SK-N-SH treated with all-trans-retinoic acid at 6 μM for 48 hours (cell line): Measurements from ENCODE around the gene HNRNPC.

Experiments used
- ATAC-seq: fragments of 200-7000 bp; cut with Tn5 transposase; 3 replicates; pipeline ENCODE4 v1.9.1; 2020; ENCODE audit warnings: mild to moderate bottlenecking, moderate library complexity
- ARNTL ChIP-seq: fragments of 450-650 bp; formaldehyde crosslinking; IDR thresholded peaks from 2 replicates; pipeline ENCODE4 v1.5.0; 2020; ENCODE audit warnings: low read depth, mild to moderate bottlenecking, moderate library complexity, borderline replicate concordance
- BACH2 ChIP-seq: fragments of 250-450 bp; sonication (Bioruptor Pico); IDR thresholded peaks from 2 replicates; pipeline ENCODE4 v1.9.0; 2021; ENCODE audit warnings: mild to moderate bottlenecking, borderline replicate concordance
- CREB5 ChIP-seq: fragments of 250-450 bp; sonication (Bioruptor Pico); IDR thresholded peaks from 2 replicates; pipeline ENCODE4 v1.5.1; 2020; ENCODE audit warnings: low read depth, mild to moderate bottlenecking, moderate library complexity
- CSDC2 ChIP-seq: fragments of 250-450 bp; sonication (Bioruptor Pico); IDR thresholded peaks from 2 replicates; pipeline ENCODE4 v1.5.0; 2020; ENCODE audit warnings: mild to moderate bottlenecking, moderate library complexity
- CSRNP3 ChIP-seq: fragments of 250-450 bp; sonication (Bioruptor Pico); IDR thresholded peaks from 2 replicates; pipeline ENCODE4 v1.5.1; 2021; ENCODE audit warnings: mild to moderate bottlenecking, moderate library complexity
- ESRRG ChIP-seq: fragments of 250-450 bp; sonication (Bioruptor Pico); IDR thresholded peaks from 2 replicates; pipeline ENCODE4 v1.6.1; 2021; ENCODE audit warnings: mild to moderate bottlenecking
- GLIS3 ChIP-seq: fragments of 250-450 bp; sonication (Bioruptor Pico); IDR thresholded peaks from 2 replicates; pipeline ENCODE4 v1.5.0; 2020; ENCODE audit warnings: mild to moderate bottlenecking, moderate library complexity
- ISL1 ChIP-seq: fragments of 250-450 bp; sonication (Bioruptor Pico); IDR thresholded peaks from 2 replicates; pipeline ENCODE4 v2.1.2; 2022; ENCODE audit warnings: mild to moderate bottlenecking, moderate library complexity
- SNAI2 ChIP-seq: fragments of 250-450 bp; sonication (Bioruptor Pico); IDR thresholded peaks from 2 replicates; pipeline ENCODE4 v1.5.0; 2020; ENCODE audit warnings: mild to moderate bottlenecking, moderate library complexity
- TCF4 ChIP-seq: fragments of 250-450 bp; sonication (Bioruptor Pico); IDR thresholded peaks from 2 replicates; pipeline ENCODE4 v1.8.0; 2021; ENCODE audit warnings: mild to moderate bottlenecking, moderate library complexity, borderline replicate concordance
- TSHZ2 ChIP-seq: fragments of 250-450 bp; sonication (Bioruptor Pico); IDR thresholded peaks from 2 replicates; pipeline ENCODE4 v1.5.0; 2020; ENCODE audit warnings: mild to moderate bottlenecking, moderate library complexity
- ZFP3 ChIP-seq: fragments of 250-450 bp; sonication (Bioruptor Pico); IDR thresholded peaks from 2 replicates; pipeline ENCODE4 v1.5.0; 2020; ENCODE audit warnings: mild to moderate bottlenecking, moderate library complexity
- ZNF565 ChIP-seq: fragments of 450-650 bp; formaldehyde crosslinking; conservative IDR thresholded peaks from 2 replicates; pipeline ENCODE4 v1.5.0; 2020; ENCODE audit warnings: low read depth, mild to moderate bottlenecking, moderate library complexity
- ZNF70 ChIP-seq: fragments of 450-650 bp; formaldehyde crosslinking; IDR thresholded peaks from 2 replicates; pipeline ENCODE4 v1.5.0; 2020; ENCODE audit warnings: mild to moderate bottlenecking, moderate library complexity

Gene HNRNPC

GRCh38 chr14:21264025-21264801 lies 5.0 kb downstream of the HNRNPC start (continued):
- no peak for TF ChIP-seq CREB5
- no peak for TF ChIP-seq CSRNP3 (CRISPR knock-in tag)
- TF ChIP-seq ESRRG, result no peak
- TF ChIP-seq, all 23 proteins: peak for 0

- TF ChIP-seq ZFP3 (CRISPR knock-in tag), result no peak
- no peak for TF ChIP-seq ISL1 (CRISPR knock-in tag)
- no peak for TF ChIP-seq CSRNP3 (CRISPR knock-in tag)
- TF ChIP-seq TCF4 (CRISPR knock-in tag), result no peak
- no peak for TF ChIP-seq GLIS3
- TF ChIP-seq BACH2 (CRISPR knock-in tag), result no peak
- TF ChIP-seq, all 23 proteins: peak for 0
- ATAC-seq, result peak; percentile 7; the same call in 2 of the 3 replicates
Observed at GRCh38 chr14:21263284-21264024, 5.8 kb downstream of the HNRNPC start.

- ATAC-seq, result no peak
- TF ChIP-seq ZNF70 (CRISPR knock-in tag) (no peak), CSDC2 (CRISPR knock-in tag) (no peak), TCF4 (CRISPR knock-in tag) (no peak), TSHZ2 (CRISPR knock-in tag) (no peak), ZNF565 (CRISPR knock-in tag) (no peak), ARNTL (CRISPR knock-in tag) (no peak)
Observed at GRCh38 chr14:21262410-21262809, 6.8 kb downstream of the HNRNPC start.

- no peak for ATAC-seq
- no peak for TF ChIP-seq SNAI2 (CRISPR knock-in tag)
- TF ChIP-seq ZFP3 (CRISPR knock-in tag), result no peak
- TF ChIP-seq CREB5, result 0 out of 2 replicates have a peak, but pooled peaks have one; percentile 4
- no peak for TF ChIP-seq TCF4 (CRISPR knock-in tag)
Observed at GRCh38 chr14:21261824-21262223, 7.4 kb downstream of the HNRNPC start.
